IMR-90 (cell line): ENCODE results near the gene PFAS. TPM values are rescaled to one million over a fixed set of nuclear protein-coding genes. Genes with fewer than 3 reads are reported as not detected.

Source experiments
- ATAC-seq: fragments of 200-7000 bp; cut with Tn5 transposase; 2 replicates; pipeline ENCODE4 v1.9.1; 2020; ENCODE audit warnings: low read depth, mild to moderate bottlenecking, moderate library complexity
- BruUV-seq: library from RNA; stranded (reverse); fragments of 400-500 nt; replicated peaks from 2 replicates; lab custom pipeline; 2021; lab: Mats Ljungman, UMichigan
- CTCF ChIA-PET: fragments of 300-600 bp; formaldehyde crosslinking; extraction: SDS; loops from one replicate; lab custom pipeline; 2021; ENCODE audit warnings: antibody characterized with exemption; lab: Yijun Ruan, JAX
- POLR2A ChIA-PET: fragments of 300-600 bp; sonication (Branson Sonifier 250); formaldehyde crosslinking; loops from one replicate; lab custom pipeline; 2022; ENCODE audit warnings: antibody characterized with exemption; ENCODE audit not compliant: unreplicated experiment; lab: Charles Lee
- DNase-seq: peaks from one replicate; pipeline ENCODE4 v3.0.0; 2013
- H2AFZ ChIP-seq: replicated peaks from 2 replicates; pipeline ENCODE3; 2013; ENCODE audit warnings: low read length, mild to moderate bottlenecking; ENCODE audit not compliant: poor library complexity
- H2AK5ac ChIP-seq: 2 replicates; pipeline ENCODE4 v1.6.1; 2013; ENCODE audit warnings: low read depth, low read length, inconsistent platforms
- H2AK9ac ChIP-seq: replicated peaks from 2 replicates; pipeline ENCODE3; 2013; ENCODE audit warnings: mild to moderate bottlenecking, low read depth, low read length, moderate library complexity; ENCODE audit not compliant: poor library complexity
- H2BK120ac ChIP-seq: 2 replicates; pipeline ENCODE4 v1.6.1; 2013; ENCODE audit warnings: low read depth, low read length, inconsistent platforms
- H2BK15ac ChIP-seq: 3 replicates; pipeline ENCODE4 v1.6.1; 2013; ENCODE audit warnings: low read depth, low read length, inconsistent platforms
- H2BK20ac ChIP-seq: 2 replicates; pipeline ENCODE4 v1.6.1; 2013; ENCODE audit warnings: low read depth, mild to moderate bottlenecking, inconsistent platforms, low read length, moderate library complexity
- H2BK5ac ChIP-seq: 2 replicates; pipeline ENCODE4 v1.6.1; 2013; ENCODE audit warnings: mild to moderate bottlenecking, low read depth, low read length, inconsistent platforms; ENCODE audit not compliant: poor library complexity, severe bottlenecking
- H3K14ac ChIP-seq: replicated peaks from 2 replicates; pipeline ENCODE4 v1.6.1; 2013; ENCODE audit warnings: low read depth, low read length, inconsistent platforms
- H3K18ac ChIP-seq: 2 replicates; pipeline ENCODE4 v1.6.1; 2013; ENCODE audit warnings: low read depth, low read length, control low read depth
- H3K23ac ChIP-seq: 2 replicates; pipeline ENCODE4 v1.6.1; 2013; ENCODE audit warnings: low read depth, low read length, inconsistent platforms
- H3K27ac ChIP-seq: 2 replicates; pipeline ENCODE4 v1.5.1; 2013; ENCODE audit warnings: mild to moderate bottlenecking, control low read depth, low read length; ENCODE audit not compliant: insufficient read depth
- H3K27me3 ChIP-seq: 2 replicates; pipeline ENCODE4 v1.6.1; 2013; ENCODE audit warnings: low read length; ENCODE audit not compliant: control insufficient read depth, insufficient read depth
- H3K36me3 ChIP-seq: 2 replicates; pipeline ENCODE4 v1.6.1; 2013; ENCODE audit warnings: low read length, mixed read lengths; ENCODE audit not compliant: control insufficient read depth, insufficient read depth
- H3K4ac ChIP-seq: 2 replicates; pipeline ENCODE4 v1.6.1; 2013; ENCODE audit warnings: low read depth, low read length, inconsistent platforms
- H3K4me1 ChIP-seq: 2 replicates; pipeline ENCODE4 v1.6.1; 2013; ENCODE audit warnings: low read length, mixed read lengths; ENCODE audit not compliant: control insufficient read depth, insufficient read depth
- H3K4me2 ChIP-seq: 2 replicates; pipeline ENCODE4 v1.6.1; 2013; ENCODE audit warnings: low read depth, mild to moderate bottlenecking, control low read depth, low read length, moderate library complexity
- H3K4me3 ChIP-seq: 2 replicates; pipeline ENCODE4 v1.5.1; 2013; ENCODE audit warnings: low read depth, mild to moderate bottlenecking, control low read depth, low read length, moderate library complexity; ENCODE audit not compliant: insufficient read depth
- H3K56ac ChIP-seq: 2 replicates; pipeline ENCODE4 v1.6.1; 2013; ENCODE audit warnings: low read length, inconsistent platforms; ENCODE audit not compliant: insufficient read depth; ENCODE audit errors: extremely low read depth
- H3K79me1 ChIP-seq, 2 experiments: 2 replicates each; pipeline ENCODE4 v1.6.1; 2013; ENCODE audit warnings: low read length in 2 of 2, inconsistent platforms in 1 of 2, low read depth in 1 of 2
- H3K9ac ChIP-seq: 2 replicates; pipeline ENCODE4 v1.6.1; 2013; ENCODE audit warnings: low read depth, low read length, control low read depth
- H3K9me1 ChIP-seq: 2 replicates; pipeline ENCODE4 v1.6.1; 2013; ENCODE audit warnings: low read length, inconsistent platforms; ENCODE audit not compliant: insufficient read depth
- H3K9me3 ChIP-seq: 2 replicates; pipeline ENCODE4 v1.6.1; 2013; ENCODE audit warnings: low read length; ENCODE audit not compliant: control insufficient read depth, insufficient read depth
- H4K20me1 ChIP-seq: 2 replicates; pipeline ENCODE4 v1.6.1; 2013; ENCODE audit warnings: low read length, inconsistent platforms; ENCODE audit not compliant: insufficient read depth
- H4K5ac ChIP-seq: 2 replicates; pipeline ENCODE4 v1.6.1; 2013; ENCODE audit warnings: mild to moderate bottlenecking, low read depth, low read length, control low read depth
- H4K8ac ChIP-seq, 2 experiments: 2 replicates each; pipeline ENCODE4 v1.6.1; 2013; ENCODE audit warnings: low read depth in 2 of 2, low read length in 2 of 2, control low read depth in 1 of 2, inconsistent platforms in 1 of 2
- H4K91ac ChIP-seq: 2 replicates; pipeline ENCODE4 v1.6.1; 2013; ENCODE audit warnings: low read depth, low read length, inconsistent platforms; ENCODE audit not compliant: insufficient read depth
- ELK1 ChIP-seq: fragments of 150-350 bp; IDR thresholded peaks from 2 replicates; pipeline ENCODE4 v1.6.1; 2016; ENCODE audit warnings: low read depth, mild to moderate bottlenecking, low read length, moderate library complexity, borderline replicate concordance
- POLR2A ChIP-seq: IDR thresholded peaks from 2 replicates; pipeline ENCODE4 v1.6.1; 2012; ENCODE audit warnings: mild to moderate bottlenecking, low read depth, low read length
- WGBS, 2 experiments: methylation state at CpG; one replicate each; pipeline versions ENCODE4 v1.1.5 to v1.1.7; 2013; ENCODE audit warnings: missing lambda C conversion rate in 2 of 2; ENCODE audit not compliant: insufficient read length in 1 of 2; ENCODE audit errors: extremely low coverage in 2 of 2; 5-methylcytosine and 5-hydroxymethylcytosine counted together
- dilution Hi-C: fragments of 300-500 bp; cut with HindIII; formaldehyde crosslinking; loops from one replicate; pipeline ENCODE4 v1.14.3; 2018; ENCODE audit warnings: low sequenced_read_pairs; ENCODE audit not compliant: unreplicated experiment
- in situ Hi-C: fragments of 300-500 bp; cut with MboI; formaldehyde crosslinking; loops from 3 replicates; pipeline ENCODE4 v1.14.3; 2019; ENCODE audit warnings: low sequenced_read_pairs, inconsistent platforms, mixed read lengths
- intact Hi-C: fragments of 100-400 bp; cut with micrococcal nuclease; formaldehyde crosslinking; loops from 2 replicates; pipeline ENCODE4 v1.10.0; 2022
- polyA plus RNA-seq, 3 experiments: library from polyadenylated mRNA; depleted of rRNA; stranded (reverse); fragments of >200 nt; gene quantifications; 2 replicates each; pipeline ENCODE4 v1.2.3, GENCODE V29; 2012; ENCODE audit warnings: low replicate concordance in 1 of 3
- total RNA-seq: library from RNA; depleted of rRNA; stranded (reverse); fragments of >200 nt; gene quantifications from 2 replicates; pipeline ENCODE4 v1.2.3, GENCODE V29; 2012

PFAS gene
- total and polyA plus RNA-seq, 2 of the 4 experiments (the other 2 are of a cell fraction): 20.7 to 26.2 TPM

GRCh38 chr17:8256291-8256690 is 7.2 kb downstream of the PFAS start:
- dilution Hi-C loops (no loop called here), intact Hi-C loops (no loop called here), in situ Hi-C loops (no loop called here)
- H4K5ac ChIP-seq: no peak overlapping the region
- H2BK15ac ChIP-seq: no peak overlapping the region
- H3K27ac ChIP-seq: no peak overlapping the region
- peaks cover 30% of the 10 kb centered on the region for H3K36me3 ChIP-seq
- no peak overlapping the region for H3K14ac ChIP-seq
- 96% methylated on average over 6 of the region's 10 CpGs; no CpG with 5 or more reads in 1 of the 2 experiments for WGBS, 2 experiments
- H3K18ac ChIP-seq: no peak overlapping the region
- no peaks in the 10 kb centered on the region for H3K4me1 ChIP-seq
- TF ChIP-seq ELK1 (no peak), POLR2A (no peak)
- ChIA-PET POLR2A (no interaction called here), CTCF (no interaction called here)
- H3K9ac ChIP-seq: no peak overlapping the region
- H3K27me3 ChIP-seq: no peaks in the 10 kb centered on the region
- H3K4me3 ChIP-seq: no peak overlapping the region
- H2BK20ac ChIP-seq: no peak overlapping the region
- H4K8ac ChIP-seq: no peak overlapping the region
- H2AFZ ChIP-seq: no peak overlapping the region
- no peak overlapping the region for H2AK5ac ChIP-seq
- H3K4ac ChIP-seq: no peak overlapping the region
- H2BK5ac ChIP-seq: no peak overlapping the region
- H3K4me2 ChIP-seq: no peak overlapping the region
- no peak overlapping the region for H2BK120ac ChIP-seq
- no peak overlapping the region for H3K23ac ChIP-seq
- H3K79me1 ChIP-seq: peaks cover 5 to 7% of the 10 kb centered on the region in 2 experiments; a peak in 2 of 4 replicates
- no peaks in the 10 kb centered on the region for H3K9me1 ChIP-seq
- no peaks in the 10 kb centered on the region for H4K20me1 ChIP-seq
- DNase-seq (no peak), ATAC-seq (no peak)
- no peak overlapping the region for H3K56ac ChIP-seq
- no peaks in the 10 kb centered on the region for H3K9me3 ChIP-seq
- H4K91ac ChIP-seq: no peak overlapping the region
- H2AK9ac ChIP-seq: no peak overlapping the region
- no TSS peak for BruUV-seq
